GM13977 (cell line): ENCODE measurements around the gene FBXL15.
"Not testable (repeated sequence)": the region's sequence is repeated elsewhere in the genome, so short reads cannot be mapped to it uniquely, and the experiment has no call there.

Experiments
- DNase-seq: peaks from one replicate; pipeline ENCODE4 v3.0.0; 2012; ENCODE audit warnings: low spot score
- CTCF ChIP-seq: IDR thresholded peaks from 2 replicates; pipeline ENCODE4 v1.5.1; 2012; ENCODE audit warnings: mild to moderate bottlenecking, control low read depth; ENCODE audit not compliant: insufficient read depth; ENCODE audit errors: extremely low read depth, missing control alignments
- in situ Hi-C: fragments of 300-500 bp; cut with MboI; formaldehyde crosslinking; loops from one replicate; pipeline ENCODE4 v1.12.0; 2022; ENCODE audit warnings: low sequenced_read_pairs, low pct_unique_long_range_greater_than_20kb, mixed read lengths, inconsistent platforms; ENCODE audit not compliant: unreplicated experiment

Gene FBXL15

GRCh38 chr10:102450124-102450373, 29.4 kb downstream of the FBXL15 start:
- in situ Hi-C loops: no loop called here
- no peak for TF ChIP-seq CTCF
- DNase-seq: no peak

- no peak for TF ChIP-seq CTCF
- in situ Hi-C loops: no loop called here
- DNase-seq: peak; percentile 92
These were observed 29.9 kb downstream of the FBXL15 start for GRCh38 chr10:102450374-102451104.

GRCh38 chr10:102451105-102451969, 30.7 kb downstream of the FBXL15 start, which contains the start of gene C10orf95:
Gene C10orf95 (minus strand): TSS chr10:102451543. CDS start chr10:102451093, 450 bp downstream.
- no peak for DNase-seq
- in situ Hi-C loops: no loop called here
- TF ChIP-seq CTCF: no peak

GRCh38 chr10:102452672-102453340, 32.2 kb downstream of the FBXL15 start:
- peak; percentile 39 for DNase-seq
- in situ Hi-C loops: no loop called here
- TF ChIP-seq CTCF: no peak

DNA sequence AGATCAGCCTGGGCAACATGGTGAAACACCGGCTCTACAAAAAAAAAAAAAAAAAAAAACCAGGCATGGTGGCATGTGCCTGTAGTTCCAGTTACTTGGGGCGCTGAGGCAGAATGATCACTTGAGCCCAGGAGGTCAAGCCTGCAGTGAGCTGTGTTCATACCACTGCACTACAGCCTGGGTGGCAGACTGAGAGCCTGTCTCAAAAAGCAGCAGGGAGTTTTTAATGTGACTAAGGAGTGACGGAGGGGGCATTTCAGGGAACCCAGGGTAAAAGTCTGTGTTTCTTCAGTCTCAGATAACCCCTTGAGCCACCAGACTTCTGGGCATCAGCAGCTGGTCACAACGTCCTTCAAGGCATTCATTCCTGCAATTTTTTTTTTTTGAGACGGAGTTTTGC, 32.9 kb downstream of the FBXL15 start:
- in situ Hi-C loops: no loop called here
- no peak for TF ChIP-seq CTCF
- no peak for DNase-seq

DNA sequence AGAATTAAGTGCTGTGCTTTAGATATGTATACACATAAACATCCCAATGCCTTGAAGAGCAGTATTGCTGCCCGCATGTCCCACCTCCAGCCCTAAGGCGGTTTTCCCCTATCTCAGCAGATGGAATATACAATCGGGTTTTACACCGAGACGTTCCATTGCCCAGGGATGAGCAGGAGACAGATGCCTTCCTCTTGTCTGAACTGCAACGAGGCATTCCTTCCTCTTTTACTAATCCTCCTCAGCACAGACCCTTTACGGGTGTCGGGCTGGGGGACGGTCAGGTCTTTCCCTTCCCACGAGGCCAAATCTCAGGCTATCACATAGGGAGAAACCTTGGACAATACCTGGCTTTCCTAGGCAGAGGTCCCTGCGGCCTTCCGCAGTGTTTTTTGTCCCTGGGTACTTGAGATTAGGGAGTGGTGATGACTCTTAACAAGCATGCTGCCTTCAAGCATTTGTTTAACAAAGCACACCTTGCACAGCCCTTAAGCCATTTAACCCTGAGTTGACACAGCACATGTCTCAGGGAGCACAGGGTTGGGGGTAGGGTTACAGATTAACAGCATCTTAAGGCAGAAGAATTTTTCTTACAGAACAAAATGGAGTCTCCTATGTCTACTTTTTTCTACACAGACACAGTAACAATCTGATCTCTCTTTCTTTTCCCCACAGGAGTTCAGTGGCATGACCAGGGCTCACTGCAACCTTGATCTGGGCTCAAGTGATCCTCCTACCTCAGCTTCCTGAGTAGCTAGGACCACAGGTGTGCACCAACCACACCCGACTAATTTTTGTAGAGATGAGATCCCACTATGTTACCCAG, 34.2 kb downstream of the FBXL15 start:
- DNase-seq, in situ Hi-C loops: not testable (repeated sequence)
